ENCODE results near the gene KCNG2.

KCNG2 gene

GRCh38 chr18:79819968-79820351, 22.2 kb downstream of the KCNG2 start:
- Histone ChIP-seq H3K4me1 (ENCODE audit: low read depth, poor library complexity, severe bottlenecking) (no peaks in the 10 kb centered on the region), H3K79me2 (ENCODE audit: insufficient read depth, low read depth) (no peaks in the 10 kb centered on the region), H4K20me1 (ENCODE audit: insufficient read depth) (no peaks in the 10 kb centered on the region), H3K9ac (no peak overlapping the region), H3K27me3 (ENCODE audit: insufficient read depth, low read depth) (no peaks in the 10 kb centered on the region; the same call in 1 of the 2 replicates), H3K27ac (no peak overlapping the region), H2AFZ (ENCODE audit: low read depth) (no peak overlapping the region), H3K4me2 (no peak overlapping the region), H3K36me3 (ENCODE audit: insufficient read depth) (no peaks in the 10 kb centered on the region), H3K4me3 (IDR thresholded peaks at IDR 0.05; ENCODE audit: insufficient read depth, low read depth, low read length) (no peak overlapping the region)
- TF ChIP-seq CTCF (conservative IDR thresholded peaks at IDR 0.05; ENCODE audit: low read depth, low read length), result no peak

- H2AFZ ChIP-seq (ENCODE audit: low read depth), result no peak overlapping the region
- no peak overlapping the region for H3K9ac ChIP-seq
- no peak overlapping the region for H3K4me3 ChIP-seq (IDR thresholded peaks at IDR 0.05; ENCODE audit: insufficient read depth, low read depth, low read length)
- no peaks in the 10 kb centered on the region for H3K79me2 ChIP-seq (ENCODE audit: insufficient read depth, low read depth)
- H3K27ac ChIP-seq, result no peak overlapping the region
- no peak for TF ChIP-seq CTCF (conservative IDR thresholded peaks at IDR 0.05; ENCODE audit: low read depth, low read length)
- no peaks in the 10 kb centered on the region for H4K20me1 ChIP-seq (ENCODE audit: insufficient read depth)
- H3K4me1 ChIP-seq (ENCODE audit: low read depth, poor library complexity, severe bottlenecking), result no peaks in the 10 kb centered on the region
- no peaks in the 10 kb centered on the region; the same call in 1 of the 2 replicates for H3K27me3 ChIP-seq (ENCODE audit: insufficient read depth, low read depth)
- H3K4me2 ChIP-seq, result no peak overlapping the region
- H3K36me3 ChIP-seq (ENCODE audit: insufficient read depth), result no peaks in the 10 kb centered on the region
Measured at GRCh38 chr18:79823120-79823519, 25.4 kb downstream of the KCNG2 start.

- Histone ChIP-seq H3K4me3 (IDR thresholded peaks at IDR 0.05; ENCODE audit: insufficient read depth, low read depth, low read length) (no peak overlapping the region), H2AFZ (ENCODE audit: low read depth) (no peak overlapping the region), H3K36me3 (ENCODE audit: insufficient read depth) (no peaks in the 10 kb centered on the region), H4K20me1 (ENCODE audit: insufficient read depth) (no peaks in the 10 kb centered on the region), H3K27ac (no peak overlapping the region), H3K4me1 (ENCODE audit: low read depth, poor library complexity, severe bottlenecking) (no peaks in the 10 kb centered on the region), H3K9ac (no peak overlapping the region), H3K27me3 (ENCODE audit: insufficient read depth, low read depth) (no peaks in the 10 kb centered on the region), H3K79me2 (ENCODE audit: insufficient read depth, low read depth) (no peaks in the 10 kb centered on the region), H3K4me2 (no peak overlapping the region)
- TF ChIP-seq CTCF (conservative IDR thresholded peaks at IDR 0.05; ENCODE audit: low read depth, low read length), result no peak
Measured at GRCh38 chr18:79825913-79826312, 28.2 kb downstream of the KCNG2 start.

GRCh38 chr18:79826966-79827365, 29.2 kb downstream of the KCNG2 start:
- Histone ChIP-seq H4K20me1 (ENCODE audit: insufficient read depth) (no peaks in the 10 kb centered on the region), H3K4me2 (no peak overlapping the region), H3K27ac (no peak overlapping the region), H3K4me1 (ENCODE audit: low read depth, poor library complexity, severe bottlenecking) (no peaks in the 10 kb centered on the region), H3K79me2 (ENCODE audit: insufficient read depth, low read depth) (no peaks in the 10 kb centered on the region), H3K27me3 (ENCODE audit: insufficient read depth, low read depth) (no peaks in the 10 kb centered on the region), H3K36me3 (ENCODE audit: insufficient read depth) (no peaks in the 10 kb centered on the region), H2AFZ (ENCODE audit: low read depth) (no peak overlapping the region), H3K4me3 (IDR thresholded peaks at IDR 0.05; ENCODE audit: insufficient read depth, low read depth, low read length) (no peak overlapping the region), H3K9ac (no peak overlapping the region)
- TF ChIP-seq CTCF (conservative IDR thresholded peaks at IDR 0.05; ENCODE audit: low read depth, low read length), result no peak

Data from KMS-11 (cell line).